ENCODE results near the gene B3GNT8. TPM values are rescaled to one million over a fixed set of nuclear protein-coding genes. Genes with fewer than 3 reads are reported as not detected.

B3GNT8 gene
- total and polyA plus RNA-seq, 9 of the 15 experiments (the other 6 are each of a cell fraction or from before 2014, with no cell fraction given) = 0.11 to 2.9 (median 0.65) TPM; not detected in 2

- DNase-seq (ENCODE audit: extremely low read depth in 1 of 4, low spot score in 3 of 4) (no peak), ATAC-seq (no peak), FAIRE-seq (no peak)
- H3K4me3 ChIP-seq = no peak overlapping the region
- H3K4me2 ChIP-seq (ENCODE audit: insufficient read depth, low read length) = no peak overlapping the region
- peaks cover 11% of the 10 kb centered on the region; the same call in 1 of the 3 replicates for H3K36me3 ChIP-seq (ENCODE audit: control insufficient read depth, insufficient read depth, low read length)
- peak overlapping the region in 1 of 2 experiments; percentile 32; a peak in 1 of 4 replicates for H3K9ac ChIP-seq (ENCODE audit: insufficient read depth in 1 of 2, low read depth in 2 of 2, low read length in 2 of 2)
- no peaks in the 10 kb centered on the region for H4K20me1 ChIP-seq (replicated peaks; ENCODE audit: control insufficient read depth, insufficient read depth, low read length)
- H3K27ac ChIP-seq (ENCODE audit: extremely low read depth, low read depth, low read length) = no peak overlapping the region
- no TSS peak for BruUV-seq (replicated peaks)
- intact Hi-C loops (cut with micrococcal nuclease) (loop anchor here (10.0 kb wide), 1 partner anchor 237 kb away; no protein-coding TSS in a partner anchor), in situ Hi-C loops (cut with MboI) (no loop called here)
- WGBS (ENCODE audit: insufficient coverage, low coverage, missing lambda C conversion rate) = 64% methylated on average over 14 of the region's 15 CpGs
- H3K4me1 ChIP-seq (replicated peaks in 1 of 2; ENCODE audit: control insufficient read depth in 2 of 2, insufficient read depth in 2 of 2, low read length in 2 of 2) = peaks cover 6 to 23% of the 10 kb centered on the region in 2 experiments; a peak in 4 of 5 replicates
- TF ChIP-seq ADNP (tag; IDR thresholded peaks at IDR 0.05) (no peak), ZNF583 (CRISPR knock-in tag; IDR thresholded peaks at IDR 0.05) (no peak), ATF7 (IDR thresholded peaks at IDR 0.05) (no peak), BHLHE40 (IDR thresholded peaks at IDR 0.05; ENCODE audit: low read length) (peak; percentile 22; the same call in 1 of the 2 replicates), NR1H2 (CRISPR knock-in tag; IDR thresholded peaks at IDR 0.05) (no peak), POU5F1 (IDR thresholded peaks at IDR 0.05; ENCODE audit: borderline replicate concordance, low read depth, low read length, partially characterized antibody) (no peak), SPI1 (IDR thresholded peaks at IDR 0.05; ENCODE audit: borderline replicate concordance, low read depth, low read length) (no peak), ZNF146 (CRISPR knock-in tag; IDR thresholded peaks at IDR 0.05; ENCODE audit: unreplicated experiment) (no peak)
- ChIA-PET POLR2A (interaction anchor here (2.5 kb wide), 1 partner anchor 10 kb away, joined by 11 read pairs; no protein-coding TSS in a partner anchor), CTCF (ENCODE audit: low intra/inter-chr PET ratio) (no interaction called here)
- no peak overlapping the region for H2AFZ ChIP-seq (ENCODE audit: low read depth, low read length)
- peaks cover 10% of the 10 kb centered on the region for H3K79me2 ChIP-seq (ENCODE audit: control insufficient read depth, insufficient read depth, low read length)
- H3K9me3 ChIP-seq (replicated peaks; ENCODE audit: control insufficient read depth, insufficient read depth, low read depth, low read length) = no peaks in the 10 kb centered on the region
- H3K27me3 ChIP-seq (ENCODE audit: control insufficient read depth in 2 of 2, insufficient read depth in 2 of 2, low read length in 2 of 2) = peaks cover 0 to 9% of the 10 kb centered on the region in 2 experiments; a peak in 3 of 5 replicates
- no peaks in the 10 kb centered on the region for H3K9me1 ChIP-seq (ENCODE audit: control insufficient read depth, insufficient read depth, low read length)
Observed at GRCh38 chr19:41441321-41441945, 14.3 kb upstream of the B3GNT8 start.

Measured in K562 (cell line).